Measurements from ENCODE around the gene FRMD6.

DNA sequence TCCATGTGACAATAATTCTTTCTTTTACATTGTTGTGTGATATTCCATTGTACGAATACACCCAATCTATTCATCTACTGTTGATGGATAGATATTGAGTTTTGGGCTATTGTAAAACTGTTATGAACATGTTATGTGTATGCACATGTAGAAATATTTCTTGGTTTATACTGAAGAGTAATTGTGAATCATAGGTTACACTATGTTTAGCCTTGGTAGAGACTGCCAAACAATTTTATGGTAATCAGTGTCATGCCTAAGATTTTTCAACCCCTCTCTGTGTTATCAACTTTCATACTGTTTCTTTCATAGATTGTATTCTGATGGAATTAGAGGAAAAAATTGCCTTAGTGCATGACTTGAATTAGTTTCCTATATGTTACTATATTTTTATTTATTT is 39.5 kb downstream of the FRMD6 start:
- TF ChIP-seq CTCF (IDR thresholded peaks at IDR 0.05; ENCODE audit: low read depth, low read length, poor library complexity, severe bottlenecking): no peak
- TF ChIP-seq EZH2phosphoT487 (IDR thresholded peaks at IDR 0.05; ENCODE audit: borderline replicate concordance, low read length): no peak

Data from DOHH2 (cell line).